IMR-90 (cell line): ENCODE results near the gene PRKD2. TPM values are rescaled to one million over a fixed set of nuclear protein-coding genes. Genes with fewer than 3 reads are reported as not detected.

Source experiments
- ATAC-seq: fragments of 200-7000 bp; cut with Tn5 transposase; 2 replicates; pipeline ENCODE4 v1.9.1; 2020; ENCODE audit warnings: low read depth, mild to moderate bottlenecking, moderate library complexity
- BruUV-seq: library from RNA; stranded (reverse); fragments of 400-500 nt; replicated peaks from 2 replicates; lab custom pipeline; 2021; lab: Mats Ljungman, UMichigan
- CTCF ChIA-PET: fragments of 300-600 bp; formaldehyde crosslinking; extraction: SDS; loops from one replicate; lab custom pipeline; 2021; ENCODE audit warnings: antibody characterized with exemption; lab: Yijun Ruan, JAX
- POLR2A ChIA-PET: fragments of 300-600 bp; sonication (Branson Sonifier 250); formaldehyde crosslinking; loops from one replicate; lab custom pipeline; 2022; ENCODE audit warnings: antibody characterized with exemption; ENCODE audit not compliant: unreplicated experiment; lab: Charles Lee
- DNase-seq: peaks from one replicate; pipeline ENCODE4 v3.0.0; 2013
- H2AFZ ChIP-seq: replicated peaks from 2 replicates; pipeline ENCODE3; 2013; ENCODE audit warnings: low read length, mild to moderate bottlenecking; ENCODE audit not compliant: poor library complexity
- H2AK5ac ChIP-seq: 2 replicates; pipeline ENCODE4 v1.6.1; 2013; ENCODE audit warnings: low read depth, low read length, inconsistent platforms
- H2AK9ac ChIP-seq: replicated peaks from 2 replicates; pipeline ENCODE3; 2013; ENCODE audit warnings: mild to moderate bottlenecking, low read depth, low read length, moderate library complexity; ENCODE audit not compliant: poor library complexity
- H2BK120ac ChIP-seq: 2 replicates; pipeline ENCODE4 v1.6.1; 2013; ENCODE audit warnings: low read depth, low read length, inconsistent platforms
- H2BK15ac ChIP-seq: 3 replicates; pipeline ENCODE4 v1.6.1; 2013; ENCODE audit warnings: low read depth, low read length, inconsistent platforms
- H2BK20ac ChIP-seq: 2 replicates; pipeline ENCODE4 v1.6.1; 2013; ENCODE audit warnings: low read depth, mild to moderate bottlenecking, inconsistent platforms, low read length, moderate library complexity
- H2BK5ac ChIP-seq: 2 replicates; pipeline ENCODE4 v1.6.1; 2013; ENCODE audit warnings: mild to moderate bottlenecking, low read depth, low read length, inconsistent platforms; ENCODE audit not compliant: poor library complexity, severe bottlenecking
- H3K14ac ChIP-seq: replicated peaks from 2 replicates; pipeline ENCODE4 v1.6.1; 2013; ENCODE audit warnings: low read depth, low read length, inconsistent platforms
- H3K18ac ChIP-seq: 2 replicates; pipeline ENCODE4 v1.6.1; 2013; ENCODE audit warnings: low read depth, low read length, control low read depth
- H3K23ac ChIP-seq: 2 replicates; pipeline ENCODE4 v1.6.1; 2013; ENCODE audit warnings: low read depth, low read length, inconsistent platforms
- H3K27ac ChIP-seq: 2 replicates; pipeline ENCODE4 v1.5.1; 2013; ENCODE audit warnings: mild to moderate bottlenecking, control low read depth, low read length; ENCODE audit not compliant: insufficient read depth
- H3K27me3 ChIP-seq: 2 replicates; pipeline ENCODE4 v1.6.1; 2013; ENCODE audit warnings: low read length; ENCODE audit not compliant: control insufficient read depth, insufficient read depth
- H3K36me3 ChIP-seq: 2 replicates; pipeline ENCODE4 v1.6.1; 2013; ENCODE audit warnings: low read length, mixed read lengths; ENCODE audit not compliant: control insufficient read depth, insufficient read depth
- H3K4ac ChIP-seq: 2 replicates; pipeline ENCODE4 v1.6.1; 2013; ENCODE audit warnings: low read depth, low read length, inconsistent platforms
- H3K4me1 ChIP-seq: 2 replicates; pipeline ENCODE4 v1.6.1; 2013; ENCODE audit warnings: low read length, mixed read lengths; ENCODE audit not compliant: control insufficient read depth, insufficient read depth
- H3K4me2 ChIP-seq: 2 replicates; pipeline ENCODE4 v1.6.1; 2013; ENCODE audit warnings: low read depth, mild to moderate bottlenecking, control low read depth, low read length, moderate library complexity
- H3K4me3 ChIP-seq: 2 replicates; pipeline ENCODE4 v1.5.1; 2013; ENCODE audit warnings: low read depth, mild to moderate bottlenecking, control low read depth, low read length, moderate library complexity; ENCODE audit not compliant: insufficient read depth
- H3K56ac ChIP-seq: 2 replicates; pipeline ENCODE4 v1.6.1; 2013; ENCODE audit warnings: low read length, inconsistent platforms; ENCODE audit not compliant: insufficient read depth; ENCODE audit errors: extremely low read depth
- H3K79me1 ChIP-seq, 2 experiments: 2 replicates each; pipeline ENCODE4 v1.6.1; 2013; ENCODE audit warnings: low read length in 2 of 2, inconsistent platforms in 1 of 2, low read depth in 1 of 2
- H3K9ac ChIP-seq: 2 replicates; pipeline ENCODE4 v1.6.1; 2013; ENCODE audit warnings: low read depth, low read length, control low read depth
- H3K9me1 ChIP-seq: 2 replicates; pipeline ENCODE4 v1.6.1; 2013; ENCODE audit warnings: low read length, inconsistent platforms; ENCODE audit not compliant: insufficient read depth
- H3K9me3 ChIP-seq: 2 replicates; pipeline ENCODE4 v1.6.1; 2013; ENCODE audit warnings: low read length; ENCODE audit not compliant: control insufficient read depth, insufficient read depth
- H4K20me1 ChIP-seq: 2 replicates; pipeline ENCODE4 v1.6.1; 2013; ENCODE audit warnings: low read length, inconsistent platforms; ENCODE audit not compliant: insufficient read depth
- H4K5ac ChIP-seq: 2 replicates; pipeline ENCODE4 v1.6.1; 2013; ENCODE audit warnings: mild to moderate bottlenecking, low read depth, low read length, control low read depth
- H4K8ac ChIP-seq, 2 experiments: 2 replicates each; pipeline ENCODE4 v1.6.1; 2013; ENCODE audit warnings: low read depth in 2 of 2, low read length in 2 of 2, control low read depth in 1 of 2, inconsistent platforms in 1 of 2
- H4K91ac ChIP-seq: 2 replicates; pipeline ENCODE4 v1.6.1; 2013; ENCODE audit warnings: low read depth, low read length, inconsistent platforms; ENCODE audit not compliant: insufficient read depth
- BHLHE40 ChIP-seq: fragments of 150-350 bp; IDR thresholded peaks from 2 replicates; pipeline ENCODE4 v1.6.1; 2016; ENCODE audit warnings: mild to moderate bottlenecking, low read depth, low read length
- MAFK ChIP-seq: IDR thresholded peaks from 2 replicates; pipeline ENCODE4 v1.6.1; 2012; ENCODE audit warnings: low read depth, low read length, improper control_type of control experiment
- RAD21 ChIP-seq: IDR thresholded peaks from 2 replicates; pipeline ENCODE4 v1.6.1; 2012; ENCODE audit warnings: low read length, improper control_type of control experiment
- WGBS, 2 experiments: methylation state at CpG; one replicate each; pipeline versions ENCODE4 v1.1.5 to v1.1.7; 2013; ENCODE audit warnings: missing lambda C conversion rate in 2 of 2; ENCODE audit not compliant: insufficient read length in 1 of 2; ENCODE audit errors: extremely low coverage in 2 of 2; 5-methylcytosine and 5-hydroxymethylcytosine counted together
- dilution Hi-C: fragments of 300-500 bp; cut with HindIII; formaldehyde crosslinking; loops from one replicate; pipeline ENCODE4 v1.14.3; 2018; ENCODE audit warnings: low sequenced_read_pairs; ENCODE audit not compliant: unreplicated experiment
- in situ Hi-C: fragments of 300-500 bp; cut with MboI; formaldehyde crosslinking; loops from 3 replicates; pipeline ENCODE4 v1.14.3; 2019; ENCODE audit warnings: low sequenced_read_pairs, inconsistent platforms, mixed read lengths
- intact Hi-C: fragments of 100-400 bp; cut with micrococcal nuclease; formaldehyde crosslinking; loops from 2 replicates; pipeline ENCODE4 v1.10.0; 2022
- polyA plus RNA-seq, 3 experiments: library from polyadenylated mRNA; depleted of rRNA; stranded (reverse); fragments of >200 nt; gene quantifications; 2 replicates each; pipeline ENCODE4 v1.2.3, GENCODE V29; 2012; ENCODE audit warnings: low replicate concordance in 1 of 3
- total RNA-seq: library from RNA; depleted of rRNA; stranded (reverse); fragments of >200 nt; gene quantifications from 2 replicates; pipeline ENCODE4 v1.2.3, GENCODE V29; 2012
- TF ChIP-seq, protein P1 (sequence below): fragments of 150-350 bp; IDR thresholded peaks from 2 replicates; pipeline ENCODE4 v1.6.1; 2017; ENCODE audit warnings: mild to moderate bottlenecking, antibody characterized with exemption, low read length, low read depth
- TF ChIP-seq, protein P2 (sequence below): fragments of 150-350 bp; IDR thresholded peaks from 2 replicates; pipeline ENCODE4 v1.6.1; 2016; ENCODE audit warnings: low read depth, mild to moderate bottlenecking, low read length, moderate library complexity, borderline replicate concordance
- TF ChIP-seq, protein P3 (sequence below): conservative IDR thresholded peaks from 2 replicates; pipeline ENCODE4 v1.5.1; 2012; ENCODE audit warnings: mild to moderate bottlenecking, low read depth, low read length, improper control_type of control experiment

The PRKD2 gene
- total and polyA plus RNA-seq, 2 of the 4 experiments (the other 2 are of a cell fraction), result 9.9 to 19.6 TPM

DNA sequence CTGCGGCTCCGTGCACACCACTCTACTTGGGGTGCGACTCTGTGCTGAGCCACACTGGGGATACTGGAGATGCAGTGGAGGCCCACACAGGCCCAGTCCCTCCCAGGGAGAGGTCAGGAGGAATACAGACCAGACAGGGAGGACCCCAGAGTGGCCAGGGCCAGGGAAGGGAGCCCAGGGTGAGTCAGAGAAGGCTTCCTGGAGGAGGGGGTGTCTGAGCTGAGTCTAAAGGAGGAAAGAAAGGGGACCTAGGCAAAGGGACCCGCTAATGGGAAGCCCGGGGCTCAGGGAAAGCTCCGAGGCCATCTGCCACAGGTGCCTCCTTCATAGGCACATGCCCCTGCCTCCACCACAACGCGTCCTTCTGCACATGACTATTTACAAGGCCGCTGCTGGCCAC is 13.3 kb upstream of the PRKD2 start:
- no peak for DNase-seq
- no peak overlapping the region for H3K56ac ChIP-seq
- H2AK9ac ChIP-seq, result peak overlapping the region; percentile 69
- H2BK5ac ChIP-seq, result peak overlapping the region; percentile 40
- TF ChIP-seq RAD21, result no peak
- TF ChIP-seq, protein P1, sequence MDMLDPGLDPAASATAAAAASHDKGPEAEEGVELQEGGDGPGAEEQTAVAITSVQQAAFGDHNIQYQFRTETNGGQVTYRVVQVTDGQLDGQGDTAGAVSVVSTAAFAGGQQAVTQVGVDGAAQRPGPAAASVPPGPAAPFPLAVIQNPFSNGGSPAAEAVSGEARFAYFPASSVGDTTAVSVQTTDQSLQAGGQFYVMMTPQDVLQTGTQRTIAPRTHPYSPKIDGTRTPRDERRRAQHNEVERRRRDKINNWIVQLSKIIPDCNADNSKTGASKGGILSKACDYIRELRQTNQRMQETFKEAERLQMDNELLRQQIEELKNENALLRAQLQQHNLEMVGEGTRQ, result no peak
- no peak for TF ChIP-seq BHLHE40
- no peak for TF ChIP-seq MAFK
- TF ChIP-seq, protein P2, sequence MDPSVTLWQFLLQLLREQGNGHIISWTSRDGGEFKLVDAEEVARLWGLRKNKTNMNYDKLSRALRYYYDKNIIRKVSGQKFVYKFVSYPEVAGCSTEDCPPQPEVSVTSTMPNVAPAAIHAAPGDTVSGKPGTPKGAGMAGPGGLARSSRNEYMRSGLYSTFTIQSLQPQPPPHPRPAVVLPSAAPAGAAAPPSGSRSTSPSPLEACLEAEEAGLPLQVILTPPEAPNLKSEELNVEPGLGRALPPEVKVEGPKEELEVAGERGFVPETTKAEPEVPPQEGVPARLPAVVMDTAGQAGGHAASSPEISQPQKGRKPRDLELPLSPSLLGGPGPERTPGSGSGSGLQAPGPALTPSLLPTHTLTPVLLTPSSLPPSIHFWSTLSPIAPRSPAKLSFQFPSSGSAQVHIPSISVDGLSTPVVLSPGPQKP, result no peak
- TF ChIP-seq, protein P3, sequence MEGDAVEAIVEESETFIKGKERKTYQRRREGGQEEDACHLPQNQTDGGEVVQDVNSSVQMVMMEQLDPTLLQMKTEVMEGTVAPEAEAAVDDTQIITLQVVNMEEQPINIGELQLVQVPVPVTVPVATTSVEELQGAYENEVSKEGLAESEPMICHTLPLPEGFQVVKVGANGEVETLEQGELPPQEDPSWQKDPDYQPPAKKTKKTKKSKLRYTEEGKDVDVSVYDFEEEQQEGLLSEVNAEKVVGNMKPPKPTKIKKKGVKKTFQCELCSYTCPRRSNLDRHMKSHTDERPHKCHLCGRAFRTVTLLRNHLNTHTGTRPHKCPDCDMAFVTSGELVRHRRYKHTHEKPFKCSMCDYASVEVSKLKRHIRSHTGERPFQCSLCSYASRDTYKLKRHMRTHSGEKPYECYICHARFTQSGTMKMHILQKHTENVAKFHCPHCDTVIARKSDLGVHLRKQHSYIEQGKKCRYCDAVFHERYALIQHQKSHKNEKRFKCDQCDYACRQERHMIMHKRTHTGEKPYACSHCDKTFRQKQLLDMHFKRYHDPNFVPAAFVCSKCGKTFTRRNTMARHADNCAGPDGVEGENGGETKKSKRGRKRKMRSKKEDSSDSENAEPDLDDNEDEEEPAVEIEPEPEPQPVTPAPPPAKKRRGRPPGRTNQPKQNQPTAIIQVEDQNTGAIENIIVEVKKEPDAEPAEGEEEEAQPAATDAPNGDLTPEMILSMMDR, result no peak
- H3K18ac ChIP-seq, result no peak overlapping the region
- whole genome bisulfite sequencing, 2 experiments, result 100% methylated on average over 1 of the region's 9 CpGs; no CpG with 5 or more reads in 1 of the 2 experiments
- BruUV-seq, result no TSS peak
- no peak overlapping the region for H3K9ac ChIP-seq
- H4K5ac ChIP-seq, result no peak overlapping the region
- peak overlapping the region; percentile 76; the same call in 1 of the 2 replicates for H2AK5ac ChIP-seq
- H3K79me1 ChIP-seq, result peaks cover 37 to 88% of the 10 kb centered on the region in 2 experiments
- H3K4me2 ChIP-seq, result no peak overlapping the region
- no peak overlapping the region for H2AFZ ChIP-seq
- dilution Hi-C loops, result no loop called here
- intact Hi-C loops, result no loop called here
- no peak overlapping the region for H3K4me3 ChIP-seq
- peaks cover 73% of the 10 kb centered on the region for H3K36me3 ChIP-seq
- no peak overlapping the region for H4K8ac ChIP-seq
- H2BK15ac ChIP-seq, result no peak overlapping the region
- no peak overlapping the region; the same call in 1 of the 2 replicates for H4K91ac ChIP-seq
- ATAC-seq, result no peak
- in situ Hi-C loops, result no loop called here
- ChIA-PET CTCF (interaction anchor here (1.8 kb wide), 1 partner anchor 11 kb away, joined by 8 read pairs; no protein-coding TSS in a partner anchor), POLR2A (no interaction called here)
- no peak overlapping the region for H3K27ac ChIP-seq
- H3K9me3 ChIP-seq, result no peaks in the 10 kb centered on the region
- H3K27me3 ChIP-seq, result no peaks in the 10 kb centered on the region
- H3K4ac ChIP-seq, result no peak overlapping the region
- H2BK20ac ChIP-seq, result no peak overlapping the region
- H2BK120ac ChIP-seq, result no peak overlapping the region
- H4K20me1 ChIP-seq, result peaks cover 76% of the 10 kb centered on the region
- peaks cover 16% of the 10 kb centered on the region for H3K4me1 ChIP-seq
- H3K14ac ChIP-seq, result no peak overlapping the region
- H3K9me1 ChIP-seq, result peaks cover 17% of the 10 kb centered on the region; the same call in 1 of the 2 replicates
- no peak overlapping the region for H3K23ac ChIP-seq
